Neural crest cell (in vitro differentiated cells): ENCODE data around the gene WBP1L. TPM values are rescaled to one million over a fixed set of nuclear protein-coding genes. Genes with fewer than 3 reads are reported as not detected.

Source experiments
- DNase-seq: peaks from one replicate; pipeline ENCODE4 v3.0.0; 2021; ENCODE audit warnings: low read depth, mixed read lengths, low spot score
- H3K27ac Mint-ChIP-seq: one replicate; pipeline ENCODE4 v1.8.0; 2021; ENCODE audit warnings: mild to moderate bottlenecking, mixed read lengths; ENCODE audit not compliant: unreplicated experiment
- H3K27me3 Mint-ChIP-seq: 2 replicates; pipeline ENCODE4 v1.8.0; 2021; ENCODE audit warnings: low read depth, mild to moderate bottlenecking, mixed read lengths
- H3K36me3 Mint-ChIP-seq: 2 replicates; pipeline ENCODE4 v1.8.0; 2021; ENCODE audit warnings: low read depth, mild to moderate bottlenecking, mixed read lengths
- H3K4me1 Mint-ChIP-seq: 2 replicates; pipeline ENCODE4 v1.8.0; 2021; ENCODE audit warnings: mixed read lengths
- H3K4me3 Mint-ChIP-seq: one replicate; pipeline ENCODE4 v1.8.0; 2021; ENCODE audit warnings: mild to moderate bottlenecking, mixed read lengths
- H3K9me3 Mint-ChIP-seq: 2 replicates; pipeline ENCODE4 v1.8.0; 2021; ENCODE audit warnings: mixed read lengths
- total RNA-seq: library from RNA; stranded (reverse); gene quantifications from 2 replicates; pipeline ENCODE4 v1.2.1, GENCODE V29; 2021
- TF ChIP-seq, protein P1 (sequence below): fragments of 200-600 bp; sonication (generic); conservative IDR thresholded peaks from 2 replicates; pipeline ENCODE4 v1.5.0; 2021; ENCODE audit warnings: antibody characterized with exemption, mild to moderate bottlenecking

WBP1L gene
- total RNA-seq, 1 donor from 2014 or later = 22.0 TPM

DNA sequence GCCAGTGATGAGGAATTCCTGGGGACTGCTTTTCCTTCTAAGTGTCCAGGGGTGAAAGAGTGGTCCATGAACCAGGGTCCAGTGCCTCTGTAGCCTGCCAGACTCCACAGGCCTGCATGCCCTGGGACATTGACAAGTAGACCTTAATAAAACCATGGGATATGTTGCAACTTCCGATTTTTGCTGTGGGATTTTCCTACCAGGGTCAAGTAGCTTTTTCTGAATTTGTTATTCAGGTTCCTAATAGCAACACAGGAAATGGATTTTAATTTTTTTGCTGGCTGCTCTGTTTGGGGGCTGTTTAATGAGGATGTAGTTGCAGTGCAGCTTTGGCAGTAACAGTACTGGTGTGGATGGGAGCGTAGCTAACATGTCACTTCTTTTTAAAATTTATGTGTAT lies 42.1 kb downstream of the WBP1L start:
- Mint-ChIP-seq H3K27ac (no peak overlapping the region), H3K4me3 (no peak overlapping the region), H3K27me3 (no peaks in the 10 kb centered on the region), H3K4me1 (peaks cover 19% of the 10 kb centered on the region), H3K9me3 (no peaks in the 10 kb centered on the region), H3K36me3 (peaks cover 3% of the 10 kb centered on the region)
- TF ChIP-seq, protein P1, sequence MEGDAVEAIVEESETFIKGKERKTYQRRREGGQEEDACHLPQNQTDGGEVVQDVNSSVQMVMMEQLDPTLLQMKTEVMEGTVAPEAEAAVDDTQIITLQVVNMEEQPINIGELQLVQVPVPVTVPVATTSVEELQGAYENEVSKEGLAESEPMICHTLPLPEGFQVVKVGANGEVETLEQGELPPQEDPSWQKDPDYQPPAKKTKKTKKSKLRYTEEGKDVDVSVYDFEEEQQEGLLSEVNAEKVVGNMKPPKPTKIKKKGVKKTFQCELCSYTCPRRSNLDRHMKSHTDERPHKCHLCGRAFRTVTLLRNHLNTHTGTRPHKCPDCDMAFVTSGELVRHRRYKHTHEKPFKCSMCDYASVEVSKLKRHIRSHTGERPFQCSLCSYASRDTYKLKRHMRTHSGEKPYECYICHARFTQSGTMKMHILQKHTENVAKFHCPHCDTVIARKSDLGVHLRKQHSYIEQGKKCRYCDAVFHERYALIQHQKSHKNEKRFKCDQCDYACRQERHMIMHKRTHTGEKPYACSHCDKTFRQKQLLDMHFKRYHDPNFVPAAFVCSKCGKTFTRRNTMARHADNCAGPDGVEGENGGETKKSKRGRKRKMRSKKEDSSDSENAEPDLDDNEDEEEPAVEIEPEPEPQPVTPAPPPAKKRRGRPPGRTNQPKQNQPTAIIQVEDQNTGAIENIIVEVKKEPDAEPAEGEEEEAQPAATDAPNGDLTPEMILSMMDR = no peak
- DNase-seq = no peak

GRCh38 chr10:102791754-102792395 lies 48.1 kb downstream of the WBP1L start:
- Mint-ChIP-seq H3K4me1 (peaks cover 30% of the 10 kb centered on the region), H3K27me3 (no peaks in the 10 kb centered on the region), H3K9me3 (no peaks in the 10 kb centered on the region), H3K27ac (no peak overlapping the region), H3K4me3 (no peak overlapping the region), H3K36me3 (peaks cover 3% of the 10 kb centered on the region)
- DNase-seq = no peak
- TF ChIP-seq, protein P1 = no peak

DNA sequence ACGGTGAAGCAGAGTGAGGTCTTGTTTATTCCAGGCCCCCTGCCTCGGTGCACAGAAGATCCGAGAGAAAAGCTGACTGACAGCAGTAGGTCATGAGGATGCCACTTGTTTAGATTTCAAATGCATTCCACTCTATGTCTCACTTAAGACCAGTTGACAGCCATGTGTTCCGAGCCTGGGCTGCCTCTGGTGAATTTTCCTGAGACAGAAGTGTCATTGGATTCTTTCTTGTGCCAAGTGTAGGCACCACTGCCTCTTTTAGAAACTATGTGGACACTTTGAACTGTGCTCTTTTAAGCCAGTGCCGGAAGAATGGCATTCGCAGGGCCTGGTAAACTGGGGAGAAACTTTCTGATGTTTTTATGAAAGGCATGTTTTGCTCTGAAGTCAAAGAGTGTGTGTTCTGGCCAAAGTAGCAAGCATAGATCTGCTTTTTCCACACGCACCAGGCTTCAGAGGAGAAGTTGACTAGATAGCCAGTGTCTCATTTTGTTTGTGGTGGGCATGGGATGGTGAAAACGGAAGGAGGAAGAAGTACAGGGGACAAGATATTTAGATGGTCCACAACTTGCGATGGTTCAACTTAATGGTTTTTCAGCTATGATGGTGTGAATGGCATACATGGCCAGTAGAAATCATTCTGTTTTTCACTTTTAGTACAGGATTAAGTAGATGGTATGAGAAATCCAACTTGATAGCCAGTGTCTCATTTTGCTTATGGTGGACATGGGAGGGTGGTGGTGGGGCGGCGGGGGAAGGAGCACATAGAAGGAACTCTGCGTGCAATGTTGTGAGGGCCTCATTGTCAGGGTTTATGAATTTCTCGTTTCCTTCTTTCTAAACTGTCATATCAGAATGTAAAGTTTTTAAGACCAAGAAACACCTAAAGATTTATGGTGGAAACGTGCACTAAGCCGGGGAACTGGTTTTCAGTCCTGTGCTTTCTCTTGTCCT lies 52.0 kb downstream of the WBP1L start:
- Mint-ChIP-seq H3K4me3 (no peak overlapping the region), H3K36me3 (no peaks in the 10 kb centered on the region)
- no peak for DNase-seq

GRCh38 chr10:102796407-102797176 lies 52.8 kb downstream of the WBP1L start:
- Mint-ChIP-seq H3K4me3 (no peak overlapping the region), H3K4me1 (peaks cover 46% of the 10 kb centered on the region), H3K36me3 (no peaks in the 10 kb centered on the region), H3K9me3 (no peaks in the 10 kb centered on the region), H3K27ac (peak overlapping the region; percentile 35), H3K27me3 (no peaks in the 10 kb centered on the region)
- no peak for DNase-seq
- TF ChIP-seq, protein P1 = no peak

More for the DNA sequence above, 52.0 kb downstream of the WBP1L start:
- H3K27me3 Mint-ChIP-seq = no peaks in the 10 kb centered on the region
- TF ChIP-seq, protein P1 = no peak
- peak overlapping the region; percentile 97 for H3K27ac Mint-ChIP-seq
- H3K9me3 Mint-ChIP-seq = no peaks in the 10 kb centered on the region
- peaks cover 40% of the 10 kb centered on the region for H3K4me1 Mint-ChIP-seq
